HG03280 (cell line): ENCODE data around the gene LMO1.

ENCODE experiments used
- ATAC-seq: cut with Tn5 transposase; IDR thresholded peaks from one replicate; pipeline ENCODE4 v1.9.1; 2021; ENCODE audit warnings: mild to moderate bottlenecking, moderate library complexity; ENCODE audit not compliant: unreplicated experiment

LMO1 gene

DNA sequence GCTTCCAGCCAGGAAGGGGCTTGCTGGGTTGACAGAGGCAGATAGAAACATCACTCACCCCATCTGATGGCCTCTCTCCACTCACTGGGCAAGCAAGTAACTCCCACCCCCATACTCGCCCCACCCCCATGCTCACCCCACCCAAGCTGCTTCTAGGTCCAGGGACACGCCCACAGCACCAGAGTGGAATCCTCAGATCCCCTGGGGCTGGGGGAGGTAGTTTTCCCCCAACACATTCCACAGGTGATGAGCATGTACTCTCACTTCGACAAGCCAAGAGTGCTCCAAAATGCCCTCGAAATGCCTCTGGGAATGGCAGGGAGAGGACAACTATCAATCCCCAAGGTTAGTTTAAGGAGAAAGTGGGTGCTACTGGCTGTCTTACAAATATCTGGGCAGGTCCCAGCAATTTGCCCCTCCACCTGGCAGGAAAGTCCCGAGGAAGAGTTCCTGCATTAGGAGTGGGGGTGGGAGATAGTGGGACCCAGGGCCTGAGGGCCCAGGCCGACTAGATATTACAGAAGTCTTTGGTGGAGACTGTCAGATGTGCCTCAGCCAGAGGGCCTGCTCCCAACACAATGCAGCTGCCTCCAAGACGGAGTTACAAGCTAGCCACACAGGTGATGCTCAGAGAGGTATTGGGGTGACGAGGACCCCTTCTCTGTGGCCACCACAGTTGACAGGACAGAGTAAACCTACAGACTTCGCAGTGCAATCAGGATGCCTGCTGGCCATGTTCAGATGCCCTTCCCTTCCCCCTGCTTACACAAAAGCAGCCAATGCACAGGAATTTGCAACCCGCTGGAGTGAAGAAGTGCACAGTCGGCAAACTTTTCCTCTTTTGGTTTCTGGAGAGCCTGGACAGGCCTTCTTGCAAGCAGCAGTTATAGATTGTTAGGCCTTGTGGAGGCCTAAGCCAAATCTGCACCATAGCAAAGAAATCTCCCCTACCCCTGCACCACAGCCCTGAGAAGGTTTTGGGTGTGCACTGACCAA is 2.9 kb upstream of the LMO1 start:
- no peak for ATAC-seq

DNA sequence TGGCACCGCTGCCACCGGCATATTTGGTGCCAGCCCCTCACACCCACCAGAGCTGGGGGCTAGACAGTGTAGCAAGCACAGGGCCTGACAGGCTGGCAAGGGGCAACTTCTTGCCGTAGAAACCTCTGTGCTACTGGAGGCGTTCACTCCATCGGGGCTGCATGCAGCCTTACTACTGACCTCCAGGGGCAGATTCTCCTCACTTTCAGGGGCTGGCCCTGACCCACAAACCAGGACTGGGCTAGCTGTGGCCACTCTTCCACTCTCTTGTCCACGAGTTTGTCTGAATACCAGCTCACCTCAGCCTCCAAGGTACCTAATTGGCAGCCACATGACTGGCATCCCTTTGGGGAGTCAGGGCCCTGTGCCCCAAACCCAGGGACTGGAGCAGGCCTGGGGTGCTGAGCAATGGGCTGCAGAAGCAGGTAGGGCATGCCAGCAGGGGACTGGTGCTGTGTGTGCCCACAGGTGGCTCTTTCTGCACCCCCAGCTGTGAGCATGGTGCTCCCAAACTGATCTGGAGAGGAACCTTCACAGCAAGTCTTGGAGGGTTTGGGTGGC is 2.1 kb upstream of the LMO1 start:
- no peak for ATAC-seq

DNA sequence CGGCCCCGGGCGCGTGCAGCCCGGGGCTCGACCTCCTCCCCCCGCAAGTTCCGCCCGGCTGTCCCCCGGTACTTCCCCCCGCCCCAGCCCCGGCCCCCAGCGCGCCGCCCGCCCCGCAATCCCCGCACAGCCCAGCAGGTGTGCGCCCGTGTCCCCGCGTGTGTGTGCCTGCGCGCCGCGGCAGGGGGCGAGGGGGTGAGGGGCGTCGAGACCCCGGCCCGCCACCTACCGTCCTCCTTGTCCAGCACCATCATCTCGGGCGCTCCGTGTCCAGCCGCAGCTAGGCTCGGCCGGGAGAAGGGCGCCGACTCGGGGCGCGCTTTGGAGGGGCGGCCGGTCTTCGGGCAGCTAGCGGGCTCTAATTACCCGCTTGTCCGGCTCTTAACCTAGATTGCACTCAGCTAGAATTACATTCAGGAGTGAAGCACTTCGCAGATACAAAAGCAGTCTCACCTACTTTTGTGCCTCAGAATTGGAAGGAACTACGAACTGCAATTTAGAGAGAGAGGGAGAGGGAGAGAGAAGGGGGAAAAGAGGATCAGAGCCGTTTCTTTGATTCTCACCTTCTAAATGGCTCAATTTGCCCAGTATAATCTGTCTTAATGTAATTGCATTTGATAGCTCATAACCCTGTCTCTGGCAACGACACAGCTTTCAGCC is 439 bp downstream of the LMO1 start:
- ATAC-seq = no peak

GRCh38 chr11:8262552-8263108 is 1.0 kb downstream of the LMO1 start:
- ATAC-seq = no peak

- ATAC-seq = no peak
Measured at GRCh38 chr11:8261921-8262551, 1.6 kb downstream of the LMO1 start.

DNA sequence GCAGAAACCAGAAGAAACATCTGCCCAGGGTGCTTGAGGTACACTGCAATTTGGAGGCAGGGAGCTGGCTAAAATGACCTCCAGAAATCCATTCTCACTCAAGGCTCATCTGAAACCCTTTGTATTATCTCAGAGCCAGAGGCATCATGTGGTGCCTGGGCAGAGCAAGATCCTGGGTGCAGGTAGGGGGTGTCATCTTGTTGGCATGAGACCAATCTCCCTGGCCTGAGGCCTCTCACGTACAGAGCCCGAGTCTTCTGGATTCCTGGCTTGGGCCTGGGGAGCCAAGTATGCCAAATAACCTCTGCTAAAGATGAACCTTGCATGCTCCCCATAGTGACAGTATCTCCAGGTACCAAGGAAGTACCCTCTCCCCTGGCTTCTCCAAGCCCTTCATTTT is 2.4 kb downstream of the LMO1 start:
- no peak for ATAC-seq

GRCh38 chr11:8260202-8260966 is 3.3 kb downstream of the LMO1 start:
- ATAC-seq = no peak

- no peak for ATAC-seq
Measured at GRCh38 chr11:8259306-8259959, 4.2 kb downstream of the LMO1 start.

DNA sequence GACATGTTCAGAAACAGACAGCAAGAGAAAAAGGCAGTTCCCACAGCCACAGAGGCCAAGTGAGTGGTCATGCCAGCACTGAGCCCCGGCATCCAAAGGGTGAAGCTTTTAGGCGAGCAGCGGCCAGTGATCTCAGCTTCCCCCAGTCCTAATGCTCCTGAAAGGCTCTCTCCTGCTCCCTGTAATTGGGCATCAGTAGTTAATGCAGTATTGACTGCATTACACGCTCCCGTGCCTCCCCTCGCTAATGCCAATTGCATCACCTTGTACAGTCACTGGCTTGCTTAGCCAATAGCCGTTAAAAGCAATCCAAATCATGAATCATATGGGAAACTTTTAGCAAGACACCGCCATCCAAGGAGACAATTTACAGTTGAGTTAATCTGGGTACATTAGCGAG is 4.9 kb downstream of the LMO1 start:
- ATAC-seq = no peak

GRCh38 chr11:8258289-8258688 is 5.4 kb downstream of the LMO1 start:
- no peak for ATAC-seq

DNA sequence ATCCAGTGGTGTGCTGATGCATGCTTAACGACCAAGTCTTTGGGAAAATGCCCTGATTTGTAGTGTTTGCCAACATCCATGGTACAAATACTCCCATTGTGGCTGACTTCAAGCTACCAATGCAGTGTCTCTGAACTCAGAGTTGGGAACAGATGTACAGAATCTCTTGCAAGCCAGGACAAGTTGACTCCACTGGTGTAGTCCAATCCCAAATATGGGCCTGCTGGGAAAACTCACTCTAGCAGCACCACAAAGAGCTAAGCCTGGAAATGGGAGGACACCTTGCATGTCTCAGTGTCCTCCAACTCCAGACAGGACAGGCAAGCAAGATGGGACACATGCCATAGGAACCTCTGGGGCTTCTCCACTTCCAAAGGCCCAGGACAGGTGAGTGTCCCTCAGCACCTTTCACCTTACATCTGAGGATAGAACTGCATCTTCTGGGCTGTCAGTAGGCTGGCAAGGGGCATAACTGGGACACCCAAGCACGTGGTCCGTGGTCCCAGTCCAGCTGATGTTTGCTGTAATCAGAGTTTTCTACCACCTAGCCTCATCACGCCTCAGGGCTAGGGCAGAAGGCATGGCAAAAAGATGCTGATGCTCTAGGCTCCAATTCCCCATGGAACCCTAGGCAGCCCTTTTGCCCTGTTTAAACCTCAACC is 6.5 kb downstream of the LMO1 start:
- ATAC-seq = no peak

- ATAC-seq = no peak
Measured at GRCh38 chr11:8256271-8257002, 7.2 kb downstream of the LMO1 start.

DNA sequence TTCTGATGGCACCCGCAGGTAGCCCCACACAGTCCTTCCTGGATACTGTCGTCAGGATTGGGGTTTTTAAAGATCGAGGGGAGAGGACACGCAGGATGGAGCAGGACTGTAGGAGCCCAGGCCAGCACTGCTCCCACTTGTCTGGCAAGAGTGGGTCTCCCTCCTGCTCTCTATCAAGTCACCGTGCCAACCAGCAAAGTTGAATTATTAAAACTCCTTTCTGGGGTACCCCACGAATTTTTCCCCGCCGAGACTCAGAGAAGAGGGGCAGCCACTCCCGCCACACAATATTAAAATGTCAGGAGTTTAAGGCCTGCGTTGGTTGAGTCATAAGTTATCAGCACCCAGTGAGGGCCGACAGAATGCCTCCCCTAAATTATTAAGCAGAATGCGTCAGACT is 10.1 kb downstream of the LMO1 start:
- no peak for ATAC-seq

DNA sequence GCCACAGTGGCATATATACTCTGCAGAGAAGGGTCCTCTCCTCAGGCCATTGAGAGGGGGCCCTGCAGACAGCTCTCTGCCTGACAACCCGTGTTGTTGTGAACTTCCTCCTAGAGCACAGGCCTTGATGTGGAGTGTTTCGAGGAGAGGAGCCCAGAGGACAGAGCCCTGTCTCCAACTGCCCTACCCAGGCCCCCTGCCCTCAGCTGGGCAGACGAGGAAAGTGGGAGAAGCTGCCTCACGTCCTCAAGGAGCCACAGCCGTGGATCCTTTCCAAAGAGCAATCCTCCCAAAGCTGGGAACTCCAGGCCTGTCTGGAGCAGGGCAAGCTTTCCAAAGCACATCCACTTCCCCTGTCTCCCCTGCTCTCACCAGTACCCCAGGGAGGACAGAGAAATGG is 10.7 kb downstream of the LMO1 start:
- no peak for ATAC-seq

DNA sequence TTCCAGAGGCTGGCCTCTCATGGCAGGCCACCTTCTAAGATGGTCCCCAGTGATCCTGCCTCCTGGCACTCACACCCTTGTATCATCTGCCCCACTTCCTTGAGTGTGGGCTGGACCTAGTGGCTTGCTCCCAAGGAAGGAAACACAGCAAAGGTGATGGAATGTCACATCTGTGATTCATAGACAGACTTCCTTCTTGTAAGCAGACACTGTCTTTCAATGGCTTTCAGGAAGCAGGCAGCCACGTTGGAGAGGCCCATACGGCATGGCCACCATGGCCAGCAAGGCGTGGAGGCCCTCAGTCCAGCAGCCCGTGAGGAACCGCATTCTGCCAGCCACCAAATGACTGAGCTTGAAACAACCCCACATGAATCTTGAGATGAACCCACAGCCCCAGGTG is 11.3 kb downstream of the LMO1 start:
- ATAC-seq = no peak

DNA sequence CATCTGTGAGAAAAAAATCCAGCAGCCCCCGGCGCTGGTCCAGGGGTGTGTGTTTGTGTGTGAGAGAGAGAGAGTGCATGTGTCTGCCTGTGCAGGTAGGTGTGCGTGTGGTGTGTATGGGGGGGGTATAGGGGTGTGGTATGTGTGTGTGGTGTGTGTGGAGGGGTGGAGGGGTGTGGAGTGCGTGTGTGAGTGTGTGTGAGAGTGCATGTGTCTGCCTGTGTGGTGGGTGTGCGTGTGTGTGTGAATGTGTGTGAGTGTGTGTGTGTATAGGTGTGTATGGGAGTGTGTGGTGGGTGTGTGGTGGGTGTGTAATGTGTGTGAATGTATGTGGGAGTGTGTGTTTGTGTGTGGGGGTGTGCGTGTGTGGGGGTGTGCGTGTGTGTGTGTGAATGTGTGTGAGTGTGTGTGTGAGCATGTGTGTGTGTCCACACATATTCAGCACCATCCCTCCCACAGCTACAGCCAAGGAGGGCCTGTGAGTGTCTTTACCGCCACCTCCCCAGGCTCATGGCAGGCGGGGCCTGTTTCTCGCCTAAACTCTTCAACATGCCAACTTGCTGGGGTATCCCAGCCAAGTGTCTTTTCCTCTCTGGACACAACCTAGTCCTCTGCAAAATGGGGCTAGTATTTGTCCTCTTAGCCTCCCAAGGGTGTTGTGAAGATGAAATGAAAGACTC is 11.9 kb downstream of the LMO1 start:
- ATAC-seq = no peak

DNA sequence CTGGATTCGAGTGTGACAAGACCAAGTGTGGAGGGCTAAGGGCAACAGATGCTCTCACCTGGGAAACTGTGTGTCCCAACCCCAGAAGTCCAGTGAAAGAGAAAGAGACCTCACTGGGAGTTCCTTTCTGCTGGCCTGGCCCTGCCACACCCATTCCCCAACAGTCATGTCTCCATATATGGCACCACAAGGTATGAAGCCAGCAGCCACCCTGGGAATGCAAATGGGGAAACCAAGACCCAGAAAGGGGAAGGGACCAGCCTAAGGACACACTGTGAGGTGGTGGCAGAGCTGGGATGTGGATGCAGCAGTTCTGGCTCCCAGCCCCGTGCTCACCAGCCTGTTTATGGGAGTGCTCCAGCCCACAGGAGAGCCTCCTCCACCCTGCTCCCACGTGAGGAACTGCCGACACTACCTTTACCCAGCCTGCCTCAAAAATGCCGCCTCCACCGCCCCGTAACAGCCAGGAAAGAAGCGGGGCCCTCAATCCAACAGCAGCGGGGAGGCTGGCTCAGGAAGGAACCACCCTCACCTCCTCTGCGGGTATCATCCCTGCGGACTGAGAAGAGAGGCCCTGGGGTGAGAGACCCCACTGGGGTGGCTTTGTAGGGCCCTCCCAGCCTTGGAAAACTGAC is 12.6 kb downstream of the LMO1 start:
- ATAC-seq = no peak

DNA sequence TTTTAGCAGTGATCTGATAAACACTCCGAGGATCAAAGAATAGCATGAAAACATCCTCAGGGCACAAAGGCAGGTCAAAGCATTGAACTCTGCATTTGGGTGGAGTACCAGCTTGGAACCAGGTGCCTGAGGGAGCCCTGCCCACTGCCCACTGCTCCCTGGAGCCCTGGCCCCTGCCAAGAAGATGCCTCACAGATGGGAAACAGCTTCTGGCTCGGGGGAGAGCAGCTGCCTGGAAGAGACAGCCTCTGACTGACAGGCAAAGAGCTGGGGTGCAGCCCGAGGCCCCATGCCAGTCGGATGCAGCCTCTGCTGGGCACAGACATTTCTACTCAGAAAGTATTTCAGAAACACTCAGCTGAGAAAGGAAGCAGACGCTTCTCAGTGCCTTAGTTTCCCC is 13.2 kb downstream of the LMO1 start:
- ATAC-seq = no peak
